Subcutaneous abdominal adipose tissue (tissue), 5 donors: ENCODE measurements around the gene RNF168.
A peak's percentile ranks its signal among the peaks of the same experiment; 100 is the strongest.
"Not testable (repeated sequence)": the region's sequence is repeated elsewhere in the genome, so short reads cannot be mapped to it uniquely, and the experiment has no call there.

ENCODE experiments used
- H3K27ac ChIP-seq: one replicate; pipeline ENCODE4 v1.7.0; 2013; ENCODE audit warnings: low read depth, mild to moderate bottlenecking, inconsistent platforms, low read length, moderate library complexity
- H3K27me3 ChIP-seq, 5 donors: one replicate each; pipeline ENCODE4 v1.7.0; 2013; ENCODE audit warnings: low read length in 5 of 5, inconsistent platforms in 1 of 5; ENCODE audit not compliant: control insufficient read depth in 5 of 5, insufficient read depth in 4 of 5
- H3K36me3 ChIP-seq, 5 donors: one replicate each; pipeline ENCODE4 v1.7.0; 2013; ENCODE audit warnings: low read length in 5 of 5; ENCODE audit not compliant: control insufficient read depth in 5 of 5, insufficient read depth in 5 of 5
- H3K4me1 ChIP-seq, 5 donors: one replicate each; pipeline ENCODE4 v1.7.0; 2013; ENCODE audit warnings: low read length in 5 of 5, mild to moderate bottlenecking in 3 of 5, moderate library complexity in 1 of 5; ENCODE audit not compliant: control insufficient read depth in 5 of 5, insufficient read depth in 5 of 5
- H3K4me3 ChIP-seq, 5 donors: one replicate each; pipeline ENCODE4 v1.7.0; 2013; ENCODE audit warnings: low read length in 5 of 5, low read depth in 1 of 5
- H3K9ac ChIP-seq, 5 donors: one replicate each; pipeline ENCODE4 v1.7.0; 2013; ENCODE audit warnings: low read length in 5 of 5, mild to moderate bottlenecking in 4 of 5, moderate library complexity in 3 of 5
- H3K9me3 ChIP-seq, 5 donors: one replicate each; pipeline ENCODE4 v1.7.0; 2013; ENCODE audit warnings: low read length in 5 of 5; ENCODE audit not compliant: control insufficient read depth in 5 of 5
- donor health status: healthy.
- donor health status: healthy.
- donor health status: healthy.
- donor health status: healthy.
- donor health status: healthy.

Gene RNF168

GRCh38 chr3:196503196-196504076 lies at the start of gene RNF168:
Gene RNF168, minus strand, starts transcription at chr3:196503768. Its CDS starts 595 bp downstream, at chr3:196503173.
- Histone ChIP-seq H3K9me3 (peaks cover 0 to 7% (median 4%) of the 10 kb centered on the region in 5 donors), H3K9ac (peak within 1 kb of the TSS; percentile 93 to 98 (median 94)), H3K27ac (peak within 1 kb of the TSS; percentile 99), H3K27me3 (no peaks in the 10 kb centered on the region), H3K4me3 (peak within 1 kb of the TSS; percentile 92 to 98 (median 95)), H3K36me3 (peaks cover 0 to under 1% (median 0%) of the 10 kb centered on the region in 5 donors), H3K4me1 (peaks cover 3 to 40% (median 37%) of the 10 kb centered on the region in 5 donors)

GRCh38 chr3:196552253-196552652 lies 48.7 kb upstream of the RNF168 start:
- H3K27ac ChIP-seq, result no peak overlapping the region
- H3K4me1 ChIP-seq, result no peaks in the 10 kb centered on the region
- peaks cover 0 to 14% (median 6%) of the 10 kb centered on the region in 5 donors for H3K36me3 ChIP-seq
- H3K27me3 ChIP-seq, result no peaks in the 10 kb centered on the region
- H3K9ac ChIP-seq, result no peak overlapping the region
- no peak overlapping the region for H3K4me3 ChIP-seq
- no peaks in the 10 kb centered on the region for H3K9me3 ChIP-seq

- not testable (repeated sequence) for H3K27ac ChIP-seq, H3K4me3 ChIP-seq, H3K4me1 ChIP-seq, H3K9ac ChIP-seq, H3K27me3 ChIP-seq, H3K9me3 ChIP-seq
- H3K36me3 ChIP-seq, result peaks cover 0 to 14% (median 5%) of the 10 kb centered on the region in 5 donors
These were observed 46.6 kb upstream of the RNF168 start for GRCh38 chr3:196550172-196550571.

GRCh38 chr3:196549312-196549711 lies 45.7 kb upstream of the RNF168 start:
- H3K9ac ChIP-seq, H3K36me3 ChIP-seq, H3K27ac ChIP-seq, H3K27me3 ChIP-seq, H3K9me3 ChIP-seq, H3K4me1 ChIP-seq, H3K4me3 ChIP-seq: not testable (repeated sequence)

DNA sequence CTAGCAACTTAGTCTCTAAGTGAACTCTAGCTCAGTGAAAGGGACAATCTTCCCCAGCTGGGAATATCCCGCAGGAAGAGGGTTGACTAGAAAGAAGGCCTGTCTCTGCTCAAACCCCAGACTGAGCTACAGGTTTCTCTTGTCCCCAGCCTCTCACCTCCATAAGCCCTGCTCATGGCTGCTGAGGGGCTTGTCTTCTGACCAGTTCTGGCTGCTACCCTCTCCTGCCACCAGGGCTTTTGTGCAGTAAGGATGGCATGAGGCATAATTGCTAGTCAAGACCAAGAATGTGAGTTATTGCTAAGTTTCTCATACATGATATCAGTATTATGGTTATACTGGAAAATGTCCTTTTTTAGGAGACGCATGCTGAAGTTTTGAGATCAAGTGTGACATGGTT lies 43.5 kb upstream of the RNF168 start:
- Histone ChIP-seq H3K27me3 (no peaks in the 10 kb centered on the region), H3K4me3 (no peak overlapping the region), H3K9me3 (no peaks in the 10 kb centered on the region), H3K9ac (no peak overlapping the region), H3K36me3 (no peaks in the 10 kb centered on the region), H3K27ac (no peak overlapping the region), H3K4me1 (no peaks in the 10 kb centered on the region)

DNA sequence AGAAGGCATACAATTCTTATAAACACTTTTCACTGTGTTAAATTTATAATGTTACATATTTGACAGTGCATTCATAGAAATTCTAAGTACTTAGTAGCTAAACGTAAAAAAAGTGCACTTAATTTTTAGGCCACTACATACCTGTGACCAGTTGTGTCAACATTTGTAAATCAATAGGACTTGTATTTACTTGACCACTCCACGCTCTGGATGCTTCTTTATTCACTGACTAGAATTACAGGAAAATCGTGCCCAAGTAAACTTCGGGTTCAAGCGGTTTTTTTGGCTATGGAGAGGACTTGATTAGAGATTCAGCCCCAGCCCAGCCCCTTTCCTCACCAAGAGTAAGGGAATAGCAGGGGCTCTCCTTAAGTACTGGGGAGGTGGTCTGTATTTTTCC lies 43.0 kb upstream of the RNF168 start:
- no peaks in the 10 kb centered on the region for H3K9me3 ChIP-seq
- no peak overlapping the region for H3K9ac ChIP-seq
- no peak overlapping the region for H3K27ac ChIP-seq
- no peaks in the 10 kb centered on the region for H3K4me1 ChIP-seq
- H3K27me3 ChIP-seq, result no peaks in the 10 kb centered on the region
- H3K36me3 ChIP-seq, result no peaks in the 10 kb centered on the region
- H3K4me3 ChIP-seq, result no peak overlapping the region

- H3K4me1 ChIP-seq, result no peaks in the 10 kb centered on the region
- H3K9ac ChIP-seq, result no peak overlapping the region
- H3K9me3 ChIP-seq, result no peaks in the 10 kb centered on the region
- no peaks in the 10 kb centered on the region for H3K27me3 ChIP-seq
- H3K36me3 ChIP-seq, result no peaks in the 10 kb centered on the region
- H3K27ac ChIP-seq, result no peak overlapping the region
- H3K4me3 ChIP-seq, result no peak overlapping the region
These were observed 41.0 kb upstream of the RNF168 start for GRCh38 chr3:196544491-196544992.

DNA sequence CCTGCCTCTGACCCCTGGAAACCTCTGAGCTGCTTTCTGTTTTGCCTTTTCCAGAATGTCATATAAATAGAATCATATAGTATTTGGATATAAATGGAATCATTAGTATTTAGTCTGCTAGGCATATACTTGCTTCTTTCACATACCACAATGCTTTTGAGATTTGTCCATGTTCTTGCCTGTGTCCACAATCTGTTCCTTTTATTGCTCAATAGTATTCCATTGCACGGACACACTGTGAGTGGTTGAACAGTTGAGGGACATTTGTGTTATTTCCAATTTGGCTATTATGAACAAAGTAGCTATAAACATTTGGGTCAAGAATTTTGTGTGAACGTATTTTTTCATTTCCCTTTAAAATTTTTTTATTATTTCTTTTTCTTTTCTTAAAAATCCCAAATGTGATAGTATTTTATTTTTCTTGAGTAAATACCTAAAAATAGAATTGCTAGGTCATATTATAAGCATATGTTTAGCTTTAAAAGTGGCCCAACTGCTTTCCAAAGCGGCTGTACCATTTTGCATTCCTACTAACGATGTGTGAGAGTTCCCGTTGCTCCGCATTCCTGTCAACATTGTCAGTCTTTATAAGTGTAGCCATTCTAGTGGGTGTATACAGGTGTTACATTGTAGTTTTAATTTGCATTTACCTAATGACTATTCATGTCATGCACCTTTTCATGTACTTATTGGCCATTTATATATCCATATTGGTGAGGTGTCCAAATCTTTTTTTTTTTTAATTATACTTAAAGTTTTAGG lies 38.3 kb upstream of the RNF168 start:
- no peaks in the 10 kb centered on the region for H3K27me3 ChIP-seq
- no peak overlapping the region for H3K27ac ChIP-seq
- H3K9ac ChIP-seq, result no peak overlapping the region
- no peaks in the 10 kb centered on the region for H3K4me1 ChIP-seq
- no peaks in the 10 kb centered on the region for H3K9me3 ChIP-seq
- H3K4me3 ChIP-seq, result no peak overlapping the region
- H3K36me3 ChIP-seq, result no peaks in the 10 kb centered on the region

GRCh38 chr3:196537319-196537984 lies 33.9 kb upstream of the RNF168 start:
- H3K9ac ChIP-seq, result no peak overlapping the region
- peaks cover 0 to 7% (median 0%) of the 10 kb centered on the region in 5 donors for H3K27me3 ChIP-seq
- no peak overlapping the region for H3K27ac ChIP-seq
- H3K36me3 ChIP-seq, result no peaks in the 10 kb centered on the region
- H3K4me1 ChIP-seq, result no peaks in the 10 kb centered on the region
- H3K4me3 ChIP-seq, result no peak overlapping the region
- H3K9me3 ChIP-seq, result no peaks in the 10 kb centered on the region
